H1 (cell line): Measurements from ENCODE around the gene FOXI2. TPM values are rescaled to one million over a fixed set of nuclear protein-coding genes. Genes with fewer than 3 reads are reported as not detected.

ENCODE experiments used
- CTCF ChIA-PET: fragments of 300-600 bp; sonication (Branson Sonifier 250); formaldehyde crosslinking; loops from one replicate; lab custom pipeline; 2021; ENCODE audit not compliant: partially characterized antibody; lab: Charles Lee
- POLR2A ChIA-PET: fragments of 300-600 bp; sonication (Branson Sonifier 250); formaldehyde crosslinking; loops from one replicate; lab custom pipeline; 2021; ENCODE audit warnings: inconsistent platforms; ENCODE audit not compliant: partially characterized antibody; lab: Charles Lee
- DNase-seq, 2 experiments: peaks; one replicate each; pipeline versions ENCODE4 v3.0.0 to v3.0.0-alpha.2; 2010 to 2022; ENCODE audit warnings: low spot score in 2 of 2, low read depth in 1 of 2, mixed read lengths in 1 of 2
- FAIRE-seq: peaks from 2 replicates; lab custom pipeline; 2011; peaks lifted over from hg19 to GRCh38; lab: Jason Lieb, UNC
- H2AFZ ChIP-seq: 2 replicates; pipeline ENCODE4 v1.8.1; 2012; ENCODE audit warnings: low read length, inconsistent platforms
- H2AK5ac ChIP-seq: 2 replicates; pipeline ENCODE4 v1.6.1; 2013; ENCODE audit warnings: low read depth, low read length
- H2BK120ac ChIP-seq: replicated peaks from 2 replicates; pipeline ENCODE3; 2013; ENCODE audit warnings: low read depth, low read length, inconsistent platforms
- H2BK12ac ChIP-seq: 2 replicates; pipeline ENCODE4 v1.6.1; 2013; ENCODE audit warnings: low read depth, low read length
- H2BK15ac ChIP-seq: 2 replicates; pipeline ENCODE4 v1.6.1; 2013; ENCODE audit warnings: low read length
- H2BK20ac ChIP-seq: 2 replicates; pipeline ENCODE4 v1.6.1; 2013; ENCODE audit warnings: low read length
- H2BK5ac ChIP-seq: 2 replicates; pipeline ENCODE4 v1.6.1; 2013; ENCODE audit warnings: low read depth, low read length
- H3K14ac ChIP-seq: 2 replicates; pipeline ENCODE4 v1.6.1; 2013; ENCODE audit warnings: inconsistent platforms; ENCODE audit not compliant: insufficient read length
- H3K18ac ChIP-seq: 2 replicates; pipeline ENCODE4 v1.6.1; 2013; ENCODE audit warnings: low read length; ENCODE audit errors: extremely low read depth
- H3K23ac ChIP-seq: 2 replicates; pipeline ENCODE4 v1.6.1; 2013; ENCODE audit warnings: inconsistent platforms; ENCODE audit not compliant: insufficient read length
- H3K23me2 ChIP-seq: 2 replicates; pipeline ENCODE4 v1.6.1; 2013; ENCODE audit warnings: low read depth, low read length
- H3K27ac ChIP-seq: 2 replicates; pipeline ENCODE4 v1.6.1; 2011; ENCODE audit warnings: low read depth, low read length, inconsistent platforms
- H3K27me3 ChIP-seq, 4 experiments: replicated peaks in 1 of 4; 1 replicate in 1 of 4; 2 replicates in 3 of 4; pipeline versions ENCODE4 v1.6.1 to v1.8.1; 2011 to 2013; ENCODE audit warnings: low read length in 3 of 4, mild to moderate bottlenecking in 3 of 4, inconsistent platforms in 2 of 4, mixed read lengths in 2 of 4, moderate library complexity in 1 of 4; ENCODE audit not compliant: control insufficient read depth in 3 of 4, insufficient read depth in 3 of 4; ENCODE audit errors: extremely low read depth in 1 of 4
- H3K36me3 ChIP-seq, 4 experiments: 2 replicates each; pipeline versions ENCODE4 v1.6.1 to v1.8.1; 2011 to 2013; ENCODE audit warnings: mild to moderate bottlenecking in 4 of 4, low read length in 3 of 4, moderate library complexity in 2 of 4, control low read depth in 1 of 4, inconsistent platforms in 1 of 4; ENCODE audit not compliant: insufficient read depth in 4 of 4, control insufficient read depth in 2 of 4
- H3K4ac ChIP-seq: replicated peaks from 2 replicates; pipeline ENCODE3; 2013; ENCODE audit warnings: low read length, low read depth, mixed read lengths, inconsistent platforms; ENCODE audit not compliant: insufficient read length
- H3K4me1 ChIP-seq, 4 experiments: replicated peaks in 1 of 4; 1 replicate in 1 of 4; 2 replicates in 3 of 4; pipeline versions ENCODE4 v1.6.1 to v1.8.1; 2011 to 2013; ENCODE audit warnings: low read length in 3 of 4, inconsistent platforms in 2 of 4, mixed read lengths in 1 of 4; ENCODE audit not compliant: insufficient read depth in 4 of 4, control insufficient read depth in 3 of 4
- H3K4me2 ChIP-seq, 2 experiments: 2 replicates each; pipeline versions ENCODE4 v1.6.1 to v1.8.1; 2011 to 2013; ENCODE audit warnings: low read depth in 2 of 2, low read length in 2 of 2, control low read depth in 1 of 2, inconsistent platforms in 1 of 2, mild to moderate bottlenecking in 1 of 2; ENCODE audit not compliant: insufficient read depth in 1 of 2
- H3K4me3 ChIP-seq, 4 experiments: fragments of 200-600, 300-600 bp in 1 of 4; sonication (generic), shearing (Covaris generic), sonication (Bioruptor Twin) in 1 of 4; 2 replicates each; pipeline versions ENCODE4 v1.5.1 to v1.8.1; 2011 to 2016; ENCODE audit warnings: low read length in 4 of 4, low read depth in 3 of 4, control low read depth in 2 of 4, inconsistent platforms in 2 of 4, mild to moderate bottlenecking in 2 of 4, mixed read lengths in 1 of 4, moderate library complexity in 1 of 4; ENCODE audit not compliant: insufficient read depth in 2 of 4; ENCODE audit errors: extremely low read depth in 1 of 4
- H3K56ac ChIP-seq: replicated peaks from 2 replicates; pipeline ENCODE3; 2013; ENCODE audit warnings: low read depth, mild to moderate bottlenecking, mixed read lengths, low read length, inconsistent platforms; ENCODE audit not compliant: insufficient read length
- H3K79me1 ChIP-seq: 2 replicates; pipeline ENCODE4 v1.6.1; 2013; ENCODE audit warnings: low read depth, low read length, control low read depth
- H3K79me2 ChIP-seq, 2 experiments: 2 replicates each; pipeline versions ENCODE4 v1.6.1 to v1.8.1; 2012 to 2013; ENCODE audit warnings: low read length in 2 of 2, mild to moderate bottlenecking in 2 of 2, inconsistent platforms in 1 of 2; ENCODE audit not compliant: insufficient read depth in 2 of 2, control insufficient read depth in 1 of 2
- H3K9ac ChIP-seq, 4 experiments: replicated peaks in 1 of 4; 1 replicate in 1 of 4; 2 replicates in 3 of 4; pipeline versions ENCODE4 v1.6.1 to v1.8.1; 2011 to 2013; ENCODE audit warnings: low read depth in 3 of 4, low read length in 3 of 4, control low read depth in 2 of 4, mild to moderate bottlenecking in 2 of 4, moderate library complexity in 2 of 4, inconsistent platforms in 1 of 4; ENCODE audit errors: extremely low read depth in 1 of 4
- H3K9me3 ChIP-seq, 2 experiments: 2 replicates each; pipeline versions ENCODE4 v1.6.1 to v1.8.1; 2012 to 2013; ENCODE audit warnings: mild to moderate bottlenecking in 2 of 2, moderate library complexity in 2 of 2, control low read depth in 1 of 2, inconsistent platforms in 1 of 2, low read depth in 1 of 2, low read length in 1 of 2, mixed read lengths in 1 of 2; ENCODE audit not compliant: insufficient read depth in 2 of 2
- H4K20me1 ChIP-seq, 2 experiments: replicated peaks in 1 of 2; 2 replicates each; pipeline versions ENCODE3 to v1.8.1; 2011 to 2013; ENCODE audit warnings: inconsistent platforms in 2 of 2, low read length in 2 of 2, mild to moderate bottlenecking in 1 of 2; ENCODE audit not compliant: insufficient read depth in 2 of 2, control insufficient read depth in 1 of 2
- H4K5ac ChIP-seq: 2 replicates; pipeline ENCODE4 v1.6.1; 2013; ENCODE audit warnings: low read length, low read depth, mixed read lengths, inconsistent platforms; ENCODE audit not compliant: insufficient read length
- H4K8ac ChIP-seq: 2 replicates; pipeline ENCODE4 v1.8.0; 2013; ENCODE audit warnings: mild to moderate bottlenecking, moderate library complexity, low read length, inconsistent platforms; ENCODE audit not compliant: insufficient read depth; ENCODE audit errors: extremely low read depth
- H4K91ac ChIP-seq: replicated peaks from 2 replicates; pipeline ENCODE3; 2013; ENCODE audit warnings: low read length, mixed read lengths, inconsistent platforms; ENCODE audit not compliant: insufficient read length
- CHD1 ChIP-seq: IDR thresholded peaks from 2 replicates; pipeline ENCODE4 v1.6.1; 2012; ENCODE audit warnings: low read depth, low read length, improper control_type of control experiment
- CTCF ChIP-seq, 3 experiments: IDR thresholded peaks; 1 replicate in 2 of 3; 2 replicates in 1 of 3; pipeline versions ENCODE4 v1.5.1 to v1.6.1; 2011; ENCODE audit warnings: low read length in 3 of 3, mild to moderate bottlenecking in 3 of 3, inconsistent platforms in 2 of 3, low read depth in 1 of 3, moderate library complexity in 1 of 3; ENCODE audit not compliant: insufficient read depth in 1 of 3; ENCODE audit errors: control extremely low read depth in 1 of 3
- JUN ChIP-seq: IDR thresholded peaks from 2 replicates; pipeline ENCODE4 v1.6.1; 2011; ENCODE audit warnings: low read depth, mild to moderate bottlenecking, improper control_type of control experiment, low read length
- MAFK ChIP-seq: IDR thresholded peaks from 2 replicates; pipeline ENCODE4 v1.6.1; 2012; ENCODE audit warnings: low read depth, mild to moderate bottlenecking, improper control_type of control experiment, low read length
- NRF1 ChIP-seq: IDR thresholded peaks from 2 replicates; pipeline ENCODE4 v1.6.1; 2011; ENCODE audit warnings: mild to moderate bottlenecking, low read depth, low read length, improper control_type of control experiment
- POLR2A ChIP-seq, 2 experiments: IDR thresholded peaks; 1 replicate in 1 of 2; 2 replicates in 1 of 2; pipeline ENCODE4 v1.6.1; 2011; ENCODE audit warnings: low read depth in 2 of 2, low read length in 2 of 2, mild to moderate bottlenecking in 2 of 2; ENCODE audit errors: control extremely low read depth in 1 of 2
- POLR2AphosphoS5 ChIP-seq: IDR thresholded peaks from 2 replicates; pipeline ENCODE4 v1.6.1; 2011; ENCODE audit warnings: low read depth, low read length
- RAD21 ChIP-seq, 2 experiments: IDR thresholded peaks in 1 of 2; conservative IDR thresholded peaks in 1 of 2; 2 replicates each; pipeline ENCODE4 v1.6.1; 2011; ENCODE audit warnings: low read depth in 2 of 2, low read length in 2 of 2, improper control_type of control experiment in 1 of 2, inconsistent platforms in 1 of 2, mild to moderate bottlenecking in 1 of 2, moderate library complexity in 1 of 2
- RFX5 ChIP-seq: IDR thresholded peaks from 2 replicates; pipeline ENCODE4 v1.6.1; 2011; ENCODE audit warnings: low read depth, low read length, improper control_type of control experiment, borderline replicate concordance
- SP2 ChIP-seq: IDR thresholded peaks from 2 replicates; pipeline ENCODE4 v1.6.1; 2012; ENCODE audit warnings: mild to moderate bottlenecking, low read length, inconsistent platforms
- TAF7 ChIP-seq: optimal IDR thresholded peaks from 2 replicates; pipeline ENCODE3; 2011; ENCODE audit warnings: low read depth, mild to moderate bottlenecking, inconsistent platforms, low read length, moderate library complexity, borderline replicate concordance
- TCF12 ChIP-seq: IDR thresholded peaks from 2 replicates; pipeline ENCODE4 v1.6.1; 2011; ENCODE audit warnings: low read depth, mild to moderate bottlenecking, low read length
- TEAD4 ChIP-seq: IDR thresholded peaks from 2 replicates; pipeline ENCODE4 v1.6.1; 2012; ENCODE audit warnings: low read depth, low read length, inconsistent platforms, mixed read lengths
- WGBS, 2 experiments: shearing (Covaris generic) in 1 of 2; methylation state at CpG; one replicate each; pipeline versions ENCODE4 v1.1.6 to v1.1.7; 2013 to 2015; ENCODE audit warnings: low lambda C conversion rate in 2 of 2, mixed read lengths in 2 of 2, inconsistent platforms in 1 of 2, low coverage in 1 of 2, missing lambda C conversion rate in 1 of 2; ENCODE audit not compliant: insufficient replicate concordance in 2 of 2, insufficient coverage in 1 of 2, insufficient read length in 1 of 2; ENCODE audit errors: extremely low coverage in 1 of 2, missing lambda C conversion rate in 1 of 2; 5-methylcytosine and 5-hydroxymethylcytosine counted together
- polyA plus RNA-seq, 7 experiments: library from polyadenylated mRNA; depleted of rRNA in 3 of 7; stranded (reverse) in 5 of 7; unstranded in 2 of 7; fragments of >200 nt in 5 of 7; fragments of 200-250 nt in 2 of 7; gene quantifications; 1 replicate in 5 of 7; 2 replicates in 1 of 7; 4 replicates in 1 of 7; pipeline versions ENCODE4 v1.2.1 to v1.2.3, GENCODE V29; 2011 to 2013; ENCODE audit warnings: missing spikeins in 2 of 7, mixed read lengths in 2 of 7
- total RNA-seq: library from RNA; stranded (reverse); fragmentation: NEBNext Ultra II Directional; extraction: Animal tissue kit (Norgen Biotek cat#: 25700); gene quantifications from 2 replicates; pipeline ENCODE4 v1.2.1, GENCODE V29; 2021

The FOXI2 gene
- total and polyA plus RNA-seq, 2 of the 8 experiments (the other 6 are each of a cell fraction or from before 2014, with no cell fraction given), result 1.0 TPM

GRCh38 chr10:127776816-127777215, 39.8 kb downstream of the FOXI2 start:
- no peak overlapping the region for H3K4me3 ChIP-seq
- H3K9ac ChIP-seq, result no peak overlapping the region
- H3K79me2 ChIP-seq, result no peaks in the 10 kb centered on the region
- H2BK120ac ChIP-seq, result no peak overlapping the region
- H3K56ac ChIP-seq, result no peak overlapping the region
- ChIA-PET CTCF (interaction anchor here (0.6 to 1.2 kb wide), 3 partner anchors 8 to 21 kb away, joined by 3 to 4 read pairs (median 3); no protein-coding TSS in a partner anchor), POLR2A (no interaction called here)
- no peaks in the 10 kb centered on the region for H3K23me2 ChIP-seq
- H3K9me3 ChIP-seq, result no peaks in the 10 kb centered on the region
- no peaks in the 10 kb centered on the region for H3K36me3 ChIP-seq
- H3K27ac ChIP-seq, result no peak overlapping the region
- WGBS, 2 experiments, result 88% methylated on average over 2 of the region's 2 CpGs; no CpG with 5 or more reads in 1 of the 2 experiments
- no peak overlapping the region for H2BK5ac ChIP-seq
- no peaks in the 10 kb centered on the region for H3K79me1 ChIP-seq
- H3K18ac ChIP-seq, result no peak overlapping the region
- no peaks in the 10 kb centered on the region for H3K27me3 ChIP-seq
- no peak overlapping the region for H2AK5ac ChIP-seq
- no peak overlapping the region for H2BK12ac ChIP-seq
- FAIRE-seq (no peak), DNase-seq (no peak)
- H3K4ac ChIP-seq, result no peak overlapping the region
- no peak overlapping the region for H4K91ac ChIP-seq
- H3K4me2 ChIP-seq, result no peak overlapping the region
- H3K4me1 ChIP-seq, result no peaks in the 10 kb centered on the region
- H2AFZ ChIP-seq, result no peak overlapping the region
- H2BK15ac ChIP-seq, result no peak overlapping the region
- H3K14ac ChIP-seq, result no peak overlapping the region
- H2BK20ac ChIP-seq, result no peak overlapping the region
- H4K20me1 ChIP-seq, result no peaks in the 10 kb centered on the region
- H3K23ac ChIP-seq, result no peak overlapping the region
- H4K8ac ChIP-seq, result no peak overlapping the region
- no peak overlapping the region for H4K5ac ChIP-seq
- TF ChIP-seq POLR2AphosphoS5, result no peak
- TF ChIP-seq NRF1, result no peak
- no peak for TF ChIP-seq TEAD4
- TF ChIP-seq SP2, result no peak
- TF ChIP-seq CHD1, result no peak
- no peak for TF ChIP-seq TCF12
- no peak for TF ChIP-seq RFX5
- no peak for TF ChIP-seq MAFK
- no peak for TF ChIP-seq TAF7
- TF ChIP-seq RAD21 (IDR thresholded peaks at IDR 0.05 in 1 of 2, conservative IDR thresholded peaks at IDR 0.05 in 1 of 2; ENCODE audit: low read depth in 2 of 2, low read length in 2 of 2), result no peak
- TF ChIP-seq CTCF (IDR thresholded peaks at IDR 0.05; ENCODE audit: control extremely low read depth in 1 of 3, insufficient read depth in 1 of 3, low read depth in 1 of 3, low read length in 3 of 3), result no peak
- no peak for TF ChIP-seq POLR2A (IDR thresholded peaks at IDR 0.05; ENCODE audit: control extremely low read depth in 1 of 2, low read depth in 2 of 2, low read length in 2 of 2)
- no peak for TF ChIP-seq JUN
